GOT3 (cell line): ENCODE measurements around the gene PHLPP1.

Source experiments
- DNase-seq: peaks from one replicate; lab custom pipeline; 2025; ENCODE audit warnings: mixed read lengths; lab: John Stamatoyannopoulos, UW

Gene PHLPP1

DNA sequence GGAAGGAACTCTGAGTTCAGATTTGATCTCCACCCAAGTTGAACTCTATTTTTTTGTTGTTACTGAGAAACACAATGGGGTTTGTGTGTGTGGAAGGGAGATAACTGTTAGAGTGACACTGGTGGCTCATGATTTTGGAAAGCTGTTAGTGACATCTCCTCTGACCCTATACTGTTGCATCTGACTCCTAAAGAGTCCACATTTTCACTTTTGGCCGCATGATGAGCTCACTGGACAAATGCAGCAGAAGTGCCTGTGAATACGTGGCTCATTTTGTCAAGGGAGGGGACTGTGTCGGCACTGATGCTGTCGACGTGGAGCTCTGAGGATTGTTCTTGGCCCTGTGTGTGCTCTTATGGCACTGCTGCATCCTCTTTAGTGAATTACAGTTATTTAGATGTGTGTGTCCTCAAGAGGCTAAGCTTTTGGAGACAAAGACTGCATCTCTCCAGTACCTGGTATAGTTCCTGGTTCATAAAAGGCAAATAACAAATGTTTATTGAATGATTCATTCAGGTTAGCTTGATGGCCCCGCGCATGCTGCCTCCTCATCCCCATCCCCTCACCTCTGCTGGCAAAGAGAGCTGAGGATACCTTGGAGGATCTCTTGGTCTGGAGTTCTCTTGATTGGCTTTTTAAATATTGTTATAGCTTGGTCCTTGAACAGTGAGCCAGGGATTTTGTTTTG lies 135.4 kb downstream of the PHLPP1 start:
- no peak for DNase-seq

DNA sequence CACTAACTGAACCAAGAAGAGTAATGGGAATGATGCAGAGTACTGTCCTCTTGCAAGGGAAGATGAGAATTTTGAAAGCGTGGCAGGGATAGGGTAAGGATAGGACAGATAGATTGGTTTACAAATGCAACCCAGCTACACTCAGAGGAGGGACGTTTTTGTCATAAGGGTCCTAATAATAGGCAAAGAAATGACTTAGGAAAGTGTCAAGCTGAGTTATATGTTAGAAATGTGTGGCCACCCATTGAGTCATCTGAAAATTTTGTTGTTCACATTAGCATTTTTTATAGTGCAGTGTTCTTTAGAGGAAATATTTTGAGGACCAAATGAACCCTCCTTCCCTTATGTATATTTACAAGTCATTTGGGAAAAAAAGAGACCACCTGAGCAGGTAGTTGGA lies 137.5 kb downstream of the PHLPP1 start:
- no peak for DNase-seq

- DNase-seq: no peak
These were observed 141.0 kb downstream of the PHLPP1 start for GRCh38 chr18:62856294-62856693.

DNA sequence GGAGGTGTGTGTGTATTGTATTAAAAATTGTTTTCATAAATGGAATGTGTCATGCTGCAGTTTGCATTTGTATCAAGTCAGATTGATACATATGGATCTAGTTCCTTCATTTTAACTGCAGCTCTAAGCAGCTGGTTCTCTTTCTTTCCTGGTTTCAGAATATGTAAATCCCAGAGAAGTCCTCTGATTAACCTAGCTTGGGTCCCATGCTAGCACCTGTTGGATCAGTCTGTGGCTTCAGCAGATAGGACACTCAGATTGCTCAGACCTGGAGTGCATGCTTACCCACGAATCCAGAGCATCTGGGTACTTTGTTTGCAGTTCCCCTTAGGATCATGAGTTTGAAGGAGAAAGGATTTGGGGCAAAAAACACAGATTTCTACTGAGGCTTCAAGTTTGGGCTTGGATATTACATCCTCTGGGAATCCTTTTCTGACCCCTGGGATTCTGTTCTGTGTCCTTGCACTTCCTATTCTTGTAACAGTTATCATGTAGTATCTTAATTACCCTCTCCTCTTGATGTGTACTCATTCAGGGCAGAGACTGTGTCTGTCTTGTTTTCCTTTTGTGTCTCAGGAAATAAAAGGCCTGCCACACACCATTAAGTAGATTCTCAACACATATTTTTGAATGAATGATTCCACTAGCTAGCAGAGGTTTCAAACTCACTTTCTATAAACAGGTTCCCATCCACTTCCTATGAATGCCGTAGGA lies 142.1 kb downstream of the PHLPP1 start:
- DNase-seq: no peak

- DNase-seq: no peak
These were observed 144.7 kb downstream of the PHLPP1 start for GRCh38 chr18:62860062-62860461.

- no peak for DNase-seq
These were observed 147.1 kb downstream of the PHLPP1 start for GRCh38 chr18:62862466-62862865.

DNA sequence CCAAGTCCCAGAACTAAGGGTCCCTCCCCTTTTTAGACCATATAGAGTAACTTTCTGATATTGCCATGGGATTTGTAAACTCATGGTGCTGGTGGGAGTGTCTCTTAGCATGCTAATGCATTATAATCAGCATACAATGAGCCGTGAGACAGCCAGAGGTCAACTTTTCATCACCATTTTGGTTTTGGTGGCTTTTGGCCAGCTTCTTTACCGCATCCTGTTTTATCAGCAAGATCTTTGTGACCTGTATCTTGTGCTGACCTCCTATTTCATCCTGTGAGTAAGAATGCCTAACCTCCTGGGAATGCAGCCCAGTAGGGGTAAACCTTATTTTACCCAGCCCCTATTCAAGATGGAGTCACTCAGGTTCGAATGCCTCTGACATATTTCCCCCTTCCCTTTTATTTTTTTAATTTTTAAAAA lies 148.2 kb downstream of the PHLPP1 start:
- no peak for DNase-seq

GRCh38 chr18:62865498-62865897 lies 150.2 kb downstream of the PHLPP1 start:
- no peak for DNase-seq

- DNase-seq: no peak
These were observed 152.2 kb downstream of the PHLPP1 start for GRCh38 chr18:62867534-62867933.

DNA sequence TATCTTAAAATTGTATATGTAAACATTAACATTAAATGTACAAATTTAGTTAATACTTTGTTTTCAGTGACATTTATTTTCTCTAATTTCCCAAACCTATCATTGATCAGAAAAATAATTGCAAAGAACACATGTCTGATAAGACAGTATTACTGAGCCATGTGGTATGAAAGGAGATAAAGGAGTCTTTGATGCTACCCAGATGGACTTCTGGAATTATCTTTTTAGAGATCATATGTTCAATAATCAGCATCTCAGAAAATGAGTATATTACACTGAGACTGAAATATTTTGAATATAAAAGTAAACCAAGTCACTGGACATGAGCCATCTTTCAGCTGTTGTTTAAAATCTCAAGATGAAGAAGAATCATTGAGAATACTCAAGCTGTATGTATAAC lies 153.3 kb downstream of the PHLPP1 start:
- DNase-seq: no peak

GRCh38 chr18:62870643-62871042 lies 155.3 kb downstream of the PHLPP1 start:
- no peak for DNase-seq

GRCh38 chr18:62875323-62875722 lies 160.0 kb downstream of the PHLPP1 start:
- no peak for DNase-seq

DNA sequence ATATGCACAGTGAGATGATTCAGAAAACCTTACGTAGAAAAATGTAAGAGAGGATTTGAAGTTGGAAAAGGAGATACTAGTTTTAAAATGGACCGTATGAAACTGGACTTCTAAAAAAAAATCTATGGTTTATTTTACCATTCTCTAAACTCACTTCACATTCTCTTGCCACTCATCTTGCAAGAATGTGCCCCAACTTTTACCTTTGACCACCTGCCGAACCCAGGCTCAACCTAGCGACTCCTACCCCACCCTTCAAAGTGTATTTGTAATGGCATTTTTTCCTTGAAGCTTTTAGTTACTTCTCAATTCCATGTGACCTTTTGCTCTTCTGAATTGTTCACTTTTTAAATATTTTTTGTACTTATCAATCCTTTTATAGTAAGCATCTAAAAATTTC lies 160.8 kb downstream of the PHLPP1 start:
- DNase-seq: no peak

- DNase-seq: no peak
These were observed 161.5 kb downstream of the PHLPP1 start for GRCh38 chr18:62876828-62877227.

- no peak for DNase-seq
These were observed 162.3 kb downstream of the PHLPP1 start for GRCh38 chr18:62877411-62878221.

GRCh38 chr18:62878305-62878704 lies 163.0 kb downstream of the PHLPP1 start:
- DNase-seq: no peak

DNA sequence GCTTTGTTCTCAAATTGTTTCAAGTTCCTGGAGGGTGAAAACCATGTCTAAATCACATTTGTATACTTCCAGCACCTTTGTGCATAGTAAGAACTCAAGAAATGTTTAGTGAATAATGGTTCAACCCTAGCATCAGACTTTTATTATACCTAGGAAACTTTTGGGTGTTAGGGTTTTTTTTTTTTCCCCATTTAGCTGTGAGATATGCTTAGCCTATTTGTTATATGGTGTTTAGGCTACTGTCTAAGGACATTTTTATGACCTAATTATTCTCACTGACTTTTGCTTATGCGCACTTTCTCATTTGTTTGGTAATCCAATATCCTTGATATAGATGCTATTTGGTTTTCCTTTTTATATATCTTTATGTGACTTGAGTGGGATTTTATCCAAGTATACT lies 164.7 kb downstream of the PHLPP1 start:
- DNase-seq: no peak

GRCh38 chr18:62880673-62881364 lies 165.5 kb downstream of the PHLPP1 start:
- DNase-seq: no peak

GRCh38 chr18:62881509-62882016 lies 166.2 kb downstream of the PHLPP1 start:
- no peak for DNase-seq

GRCh38 chr18:62883937-62884735 lies 168.8 kb downstream of the PHLPP1 start:
- DNase-seq: no peak

DNA sequence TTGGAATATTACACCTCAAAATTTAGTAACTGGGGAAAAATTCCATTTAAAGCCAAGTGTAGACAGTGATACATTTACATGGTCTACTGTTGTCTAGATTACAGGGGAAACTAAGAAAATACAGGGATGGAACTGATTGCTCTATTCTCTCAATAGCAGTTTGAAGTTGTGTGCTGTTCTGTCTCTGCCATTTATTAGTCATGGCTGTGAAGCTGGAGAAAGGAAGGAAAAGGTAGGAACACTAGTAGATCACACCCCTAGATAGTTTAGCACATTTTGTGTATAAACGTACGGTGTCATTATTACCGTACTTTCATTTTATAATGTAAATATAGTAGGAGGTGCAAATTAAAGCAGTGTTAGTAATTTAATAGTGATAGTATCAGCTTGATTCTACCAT lies 170.5 kb downstream of the PHLPP1 start:
- no peak for DNase-seq
